ENCODE data around the gene LDLRAD3. TPM values are rescaled to one million over a fixed set of nuclear protein-coding genes. Genes with fewer than 3 reads are reported as not detected.

Gene LDLRAD3
- total and polyA plus RNA-seq, 4 donors: 2.2 to 14.3 (median 9.9) TPM

- DNase-seq (no peak), ATAC-seq (ENCODE audit: insufficient read depth, low FRiP score) (no peak)
- no peak overlapping the region for H3K27ac ChIP-seq (ENCODE audit: low read depth in 1 of 2, low read length in 1 of 2)
- no peak overlapping the region for H3K9ac ChIP-seq (ENCODE audit: insufficient read depth in 1 of 2, low read length in 2 of 2)
- 88 to 89% methylated on average over 13 of the region's 13 CpGs for WGBS, 2 donors
- peaks cover 0 to 5% (median 0%) of the 10 kb centered on the region in 5 donors for H3K4me1 ChIP-seq (ENCODE audit: control insufficient read depth in 5 of 5, insufficient read depth in 5 of 5, low read length in 5 of 5)
- no peaks in the 10 kb centered on the region for H3K27me3 ChIP-seq (ENCODE audit: control insufficient read depth in 3 of 3, insufficient read depth in 3 of 3, low read length in 2 of 3)
- H3K9me3 ChIP-seq (ENCODE audit: control insufficient read depth in 4 of 4, insufficient read depth in 3 of 4, low read length in 3 of 4): peaks cover 0 to 6% (median 0%) of the 10 kb centered on the region in 4 donors
- H3K4me3 ChIP-seq: no peak overlapping the region
- no peak for TF ChIP-seq CTCF (IDR thresholded peaks at IDR 0.05; ENCODE audit: control extremely low read depth, extremely low read depth)
- H3K36me3 ChIP-seq (ENCODE audit: control insufficient read depth in 4 of 4, insufficient read depth in 4 of 4, low read length in 4 of 4): peaks cover 10 to 34% (median 20%) of the 10 kb centered on the region in 4 donors
These were observed 334.8 kb downstream of the LDLRAD3 start for GRCh38 chr11:36278531-36279282.

- H3K9ac ChIP-seq (ENCODE audit: insufficient read depth in 1 of 2, low read length in 2 of 2): no peak overlapping the region
- WGBS, 2 donors: 79 to 87% methylated on average over 1 of the region's 1 CpG
- TF ChIP-seq CTCF (IDR thresholded peaks at IDR 0.05; ENCODE audit: control extremely low read depth, extremely low read depth): no peak
- no peak overlapping the region for H3K4me3 ChIP-seq
- ATAC-seq (ENCODE audit: insufficient read depth, low FRiP score) (no peak), DNase-seq (no peak)
- no peaks in the 10 kb centered on the region for H3K27me3 ChIP-seq (ENCODE audit: control insufficient read depth in 3 of 3, insufficient read depth in 3 of 3, low read length in 2 of 3)
- H3K27ac ChIP-seq (ENCODE audit: low read depth in 1 of 2, low read length in 1 of 2): no peak overlapping the region
- H3K4me1 ChIP-seq (ENCODE audit: control insufficient read depth in 5 of 5, insufficient read depth in 5 of 5, low read length in 5 of 5): peaks cover 0 to 5% (median 0%) of the 10 kb centered on the region in 5 donors
- peaks cover 0 to 6% (median 0%) of the 10 kb centered on the region in 4 donors for H3K9me3 ChIP-seq (ENCODE audit: control insufficient read depth in 4 of 4, insufficient read depth in 3 of 4, low read length in 3 of 4)
- H3K36me3 ChIP-seq (ENCODE audit: control insufficient read depth in 4 of 4, insufficient read depth in 4 of 4, low read length in 4 of 4): peaks cover 2 to 23% (median 12%) of the 10 kb centered on the region in 4 donors
These were observed 336.7 kb downstream of the LDLRAD3 start for GRCh38 chr11:36280531-36280930.

Small RNA genes lying within 50 kb of the gene (small RNA-seq; reads per million reads assigned to genes)
- gene MIR3973 (ENCODE audit: low replicate concordance): not detected

Measured in lung (tissue), 13 donors.